GM12878 (cell line): ENCODE data around the gene TOMM34. TPM values are rescaled to one million over a fixed set of nuclear protein-coding genes. Genes with fewer than 3 reads are reported as not detected.
A peak's percentile ranks its signal among the peaks of the same experiment; 100 is the strongest.

Experiments used
- ATAC-seq: fragments of 200-7000 bp; cut with Tn5 transposase; 3 replicates; pipeline ENCODE4 v1.9.1; 2020; ENCODE audit warnings: mild to moderate bottlenecking, moderate library complexity
- BruUV-seq: library from RNA; stranded (reverse); fragments of 400-500 nt; replicated peaks from 2 replicates; lab custom pipeline; 2021; lab: Mats Ljungman, UMichigan
- CTCF ChIA-PET: fragments of 300-600 bp; sonication (Branson Sonifier 250); formaldehyde crosslinking; extraction: SDS; loops from one replicate; lab custom pipeline; 2021; ENCODE audit warnings: inconsistent platforms; lab: Yijun Ruan, JAX
- POLR2A ChIA-PET: fragments of 350-600 bp; formaldehyde crosslinking; extraction: SDS; loops from one replicate; lab custom pipeline; 2021; ENCODE audit warnings: inconsistent platforms; lab: Charles Lee
- RAD21 ChIA-PET: fragments of 300-600 bp; sonication (Branson Sonifier 250); formaldehyde crosslinking; loops from one replicate; lab custom pipeline; 2023; ENCODE audit warnings: antibody characterized with exemption; ENCODE audit not compliant: unreplicated experiment; lab: Charles Lee
- SMC1A ChIA-PET: fragments of 300-600 bp; sonication (Branson Sonifier 250); formaldehyde crosslinking; loops from one replicate; lab custom pipeline; 2023; ENCODE audit not compliant: unreplicated experiment, uncharacterized antibody; lab: Charles Lee
- DNase-seq: peaks from one replicate; pipeline ENCODE4 v3.0.0-alpha.2; 2011; ENCODE audit warnings: low read depth, low spot score
- FAIRE-seq: peaks from 3 replicates; lab custom pipeline; 2011; peaks lifted over from hg19 to GRCh38; lab: Jason Lieb, UNC
- H2AFZ ChIP-seq: 2 replicates; pipeline ENCODE4 v1.6.0; 2011; ENCODE audit warnings: low read depth, low read length, control low read depth; ENCODE audit not compliant: control insufficient read depth
- H3K27ac ChIP-seq: 2 replicates; pipeline ENCODE4 v1.5.1; 2011; ENCODE audit warnings: control low read depth; ENCODE audit not compliant: control insufficient read depth, insufficient read depth
- H3K27me3 ChIP-seq, 2 experiments: replicated peaks in 1 of 2; 2 replicates each; pipeline versions ENCODE4 v1.6.0 to v1.6.1; 2011; ENCODE audit warnings: low read length in 1 of 2; ENCODE audit not compliant: control insufficient read depth in 2 of 2, insufficient read depth in 2 of 2
- H3K36me3 ChIP-seq, 2 experiments: 2 replicates each; pipeline ENCODE4 v1.5.1; 2011; ENCODE audit warnings: low read length in 1 of 2; ENCODE audit not compliant: control insufficient read depth in 2 of 2, insufficient read depth in 2 of 2
- H3K4me1 ChIP-seq: 2 replicates; pipeline ENCODE4 v1.6.1; 2011; ENCODE audit warnings: mild to moderate bottlenecking, low read length, moderate library complexity, mixed read lengths; ENCODE audit not compliant: control insufficient read depth, insufficient read depth
- H3K4me2 ChIP-seq: 2 replicates; pipeline ENCODE4 v1.6.0; 2011; ENCODE audit warnings: control low read depth; ENCODE audit not compliant: control insufficient read depth, insufficient read depth
- H3K4me3 ChIP-seq: fragments of 200-600 bp; sonication (generic); 2 replicates; pipeline ENCODE4 v1.5.1; 2016
- H3K79me2 ChIP-seq: 2 replicates; pipeline ENCODE4 v1.6.0; 2011; ENCODE audit warnings: low read length; ENCODE audit not compliant: control insufficient read depth, insufficient read depth
- H3K9ac ChIP-seq: 2 replicates; pipeline ENCODE4 v1.8.0; 2011; ENCODE audit warnings: low read length, control low read depth, mixed read lengths; ENCODE audit not compliant: control insufficient read depth, insufficient read depth
- H3K9me3 ChIP-seq: replicated peaks from 3 replicates; pipeline ENCODE4 v1.5.1; 2011; ENCODE audit warnings: mild to moderate bottlenecking, low read length; ENCODE audit not compliant: control insufficient read depth, insufficient read depth
- H4K20me1 ChIP-seq: 2 replicates; pipeline ENCODE4 v1.6.0; 2011; ENCODE audit not compliant: control insufficient read depth, insufficient read depth
- ASH2L ChIP-seq: fragments of 300-600, 200-600 bp; sonication (generic); IDR thresholded peaks from 2 replicates; pipeline ENCODE4 v1.6.1; 2017; ENCODE audit warnings: low read depth, mild to moderate bottlenecking, borderline replicate concordance
- BCL11A ChIP-seq: IDR thresholded peaks from 2 replicates; pipeline ENCODE4 v1.6.1; 2011; ENCODE audit warnings: low read depth, low read length
- CBFB ChIP-seq: IDR thresholded peaks from 2 replicates; pipeline ENCODE4 v1.6.1; 2016; ENCODE audit warnings: antibody characterized with exemption, low read depth
- EGR1 ChIP-seq, 2 experiments: IDR thresholded peaks; 1 replicate in 1 of 2; 2 replicates in 1 of 2; pipeline ENCODE4 v1.6.1; 2011 to 2012; ENCODE audit warnings: low read depth in 2 of 2, low read length in 2 of 2, borderline replicate concordance in 1 of 2, mild to moderate bottlenecking in 1 of 2, moderate library complexity in 1 of 2
- ESRRA ChIP-seq: IDR thresholded peaks from 2 replicates; pipeline ENCODE4 v1.6.1; 2012; ENCODE audit warnings: mild to moderate bottlenecking, low read length, improper control_type of control experiment
- GATAD2B ChIP-seq: fragments of 450-650 bp; conservative IDR thresholded peaks from 2 replicates; pipeline ENCODE4 v1.6.1; 2017; ENCODE audit warnings: low read depth, mild to moderate bottlenecking, moderate library complexity
- HDGF ChIP-seq: fragments of 450-650 bp; IDR thresholded peaks from 2 replicates; pipeline ENCODE4 v1.6.1; 2016; ENCODE audit warnings: antibody characterized with exemption
- MEF2B ChIP-seq: fragments of 450-650 bp; IDR thresholded peaks from 2 replicates; pipeline ENCODE4 v1.6.1; 2018; ENCODE audit warnings: mild to moderate bottlenecking, moderate library complexity; ENCODE audit not compliant: partially characterized antibody, poor library complexity, severe bottlenecking
- MTA2 ChIP-seq: fragments of 450-650 bp; IDR thresholded peaks from 2 replicates; pipeline ENCODE4 v1.6.1; 2016; ENCODE audit warnings: low read depth, mild to moderate bottlenecking, moderate library complexity
- RAD21 ChIP-seq: IDR thresholded peaks from 2 replicates; pipeline ENCODE4 v1.6.1; 2011; ENCODE audit warnings: mild to moderate bottlenecking, low read depth, low read length, moderate library complexity; ENCODE audit not compliant: insufficient read depth
- RB1 ChIP-seq: fragments of 450-650 bp; formaldehyde crosslinking; IDR thresholded peaks from 2 replicates; pipeline ENCODE4 v1.6.1; 2017; ENCODE audit warnings: mild to moderate bottlenecking, borderline replicate concordance
- RUNX3 ChIP-seq: IDR thresholded peaks from 2 replicates; pipeline ENCODE4 v1.6.1; 2012; ENCODE audit warnings: low read length, inconsistent platforms
- SMC3 ChIP-seq: IDR thresholded peaks from 2 replicates; pipeline ENCODE4 v1.6.1; 2011; ENCODE audit warnings: low read length, improper control_type of control experiment, borderline replicate concordance
- YY1 ChIP-seq: IDR thresholded peaks from 2 replicates; pipeline ENCODE4 v1.6.1; 2011; ENCODE audit warnings: low read depth, mild to moderate bottlenecking, low read length
- ZSCAN29 ChIP-seq: fragments of 450-650 bp; IDR thresholded peaks from 2 replicates; pipeline ENCODE4 v1.6.1; 2017; ENCODE audit warnings: mild to moderate bottlenecking, moderate library complexity
- ZZZ3 ChIP-seq: IDR thresholded peaks from 2 replicates; pipeline ENCODE4 v1.6.1; 2011; ENCODE audit warnings: low read depth; ENCODE audit not compliant: control insufficient read depth, insufficient read length
- whole genome bisulfite sequencing: methylation state at CpG from one replicate; pipeline ENCODE4 v1.1.6; 2016; ENCODE audit warnings: low lambda C conversion rate; ENCODE audit not compliant: insufficient replicate concordance, insufficient coverage; ENCODE audit errors: missing lambda C conversion rate; 5-methylcytosine and 5-hydroxymethylcytosine counted together
- in situ Hi-C: fragments of 300-500 bp; cut with MboI; formaldehyde crosslinking; loops from 9 replicates; pipeline ENCODE4 v1.14.3; 2018; ENCODE audit warnings: mixed read lengths
- intact Hi-C: fragments of 100-400 bp; cut with micrococcal nuclease; formaldehyde crosslinking; loops from one replicate; pipeline ENCODE4 v1.14.2; 2022; ENCODE audit not compliant: unreplicated experiment
- polyA plus RNA-seq, 11 experiments: library from polyadenylated mRNA; depleted of rRNA in 4 of 11; unstranded in 6 of 11; stranded (reverse) in 5 of 11; fragments of >200 nt; fragmentation: Nextera tagmentation in 4 of 11; fragmentation: Illumina TruSeq in 1 of 11; extraction: Ambion mirVana in 4 of 11; extraction: Trizol in 1 of 11; gene quantifications; 1 replicate in 1 of 11; 2 replicates in 10 of 11; pipeline versions ENCODE4 v1.2.1 to v1.2.3, GENCODE V29; 2011 to 2016; ENCODE audit warnings: inconsistent platforms in 2 of 11, missing spikeins in 2 of 11, low read depth in 1 of 11
- total RNA-seq, 4 experiments: library from RNA; depleted of rRNA in 3 of 4; stranded (reverse); fragments of >200 nt in 3 of 4; fragmentation: Illumina TruSeq in 1 of 4; extraction: Trizol in 1 of 4; gene quantifications; 2 replicates each; pipeline versions ENCODE4 v1.2.1 to v1.2.3, GENCODE V29; 2013 to 2021
- TF ChIP-seq, protein P1 (sequence below), 3 experiments: IDR thresholded peaks in 2 of 3; conservative IDR thresholded peaks in 1 of 3; 2 replicates each; pipeline ENCODE4 v1.5.1; 2011; ENCODE audit warnings: low read depth in 3 of 3, low read length in 3 of 3, mild to moderate bottlenecking in 3 of 3, control low read depth in 2 of 3, moderate library complexity in 2 of 3, inconsistent platforms in 1 of 3, mixed read lengths in 1 of 3; ENCODE audit not compliant: control insufficient read depth in 2 of 3, insufficient read depth in 1 of 3; ENCODE audit errors: extremely low read depth in 1 of 3

TOMM34 gene
- total and polyA plus RNA-seq, 10 of the 15 experiments (the other 5 are each of a cell fraction or from before 2014, with no cell fraction given): 14.0 to 73.8 (median 43.9) TPM

DNA sequence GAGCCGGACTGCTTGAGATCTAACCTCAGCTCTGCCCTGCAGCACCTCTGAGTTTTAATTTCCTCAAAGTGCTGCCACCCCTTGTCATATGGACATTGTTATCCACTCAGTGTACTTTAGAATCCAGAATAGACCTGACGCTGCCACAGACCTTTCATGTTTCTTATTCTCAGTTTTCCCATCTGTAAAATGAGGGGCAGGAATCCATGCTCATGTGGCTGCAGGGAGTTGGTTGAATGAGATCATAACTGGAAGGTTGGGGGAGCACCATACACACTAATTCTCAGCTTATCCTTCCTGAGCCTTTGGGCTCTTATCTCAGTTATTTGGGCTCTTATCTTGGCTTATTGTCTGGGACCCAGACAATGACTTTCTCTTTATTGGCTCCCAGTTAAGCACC is 48.0 kb downstream of the TOMM34 start (continued):
- TF ChIP-seq GATAD2B: no peak
- TF ChIP-seq ESRRA: no peak
- no peak for TF ChIP-seq MTA2
- TF ChIP-seq MEF2B: no peak
- no peak for TF ChIP-seq ZSCAN29
- TF ChIP-seq ZZZ3: no peak
- no peak for TF ChIP-seq ASH2L
- no peak for TF ChIP-seq BCL11A
- TF ChIP-seq, protein P1, sequence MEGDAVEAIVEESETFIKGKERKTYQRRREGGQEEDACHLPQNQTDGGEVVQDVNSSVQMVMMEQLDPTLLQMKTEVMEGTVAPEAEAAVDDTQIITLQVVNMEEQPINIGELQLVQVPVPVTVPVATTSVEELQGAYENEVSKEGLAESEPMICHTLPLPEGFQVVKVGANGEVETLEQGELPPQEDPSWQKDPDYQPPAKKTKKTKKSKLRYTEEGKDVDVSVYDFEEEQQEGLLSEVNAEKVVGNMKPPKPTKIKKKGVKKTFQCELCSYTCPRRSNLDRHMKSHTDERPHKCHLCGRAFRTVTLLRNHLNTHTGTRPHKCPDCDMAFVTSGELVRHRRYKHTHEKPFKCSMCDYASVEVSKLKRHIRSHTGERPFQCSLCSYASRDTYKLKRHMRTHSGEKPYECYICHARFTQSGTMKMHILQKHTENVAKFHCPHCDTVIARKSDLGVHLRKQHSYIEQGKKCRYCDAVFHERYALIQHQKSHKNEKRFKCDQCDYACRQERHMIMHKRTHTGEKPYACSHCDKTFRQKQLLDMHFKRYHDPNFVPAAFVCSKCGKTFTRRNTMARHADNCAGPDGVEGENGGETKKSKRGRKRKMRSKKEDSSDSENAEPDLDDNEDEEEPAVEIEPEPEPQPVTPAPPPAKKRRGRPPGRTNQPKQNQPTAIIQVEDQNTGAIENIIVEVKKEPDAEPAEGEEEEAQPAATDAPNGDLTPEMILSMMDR (IDR thresholded peaks at IDR 0.05 in 2 of 3, conservative IDR thresholded peaks at IDR 0.05 in 1 of 3; ENCODE audit: control insufficient read depth in 2 of 3, extremely low read depth in 1 of 3, insufficient read depth in 1 of 3, low read depth in 3 of 3, low read length in 3 of 3): no peak

GRCh38 chr20:44911264-44911921 is 48.8 kb downstream of the TOMM34 start:
- no TSS peak for BruUV-seq
- DNase-seq (no peak), FAIRE-seq (no peak), ATAC-seq (peak; percentile 59)
- no peak overlapping the region for H3K9ac ChIP-seq
- no peak overlapping the region for H3K27ac ChIP-seq
- no peaks in the 10 kb centered on the region for H3K9me3 ChIP-seq
- H3K4me2 ChIP-seq: peak overlapping the region; percentile 41; the same call in 1 of the 2 replicates
- intact Hi-C loops (loop anchor here (5.0 kb wide), 1 partner anchor 186 kb away; no protein-coding TSS in a partner anchor), in situ Hi-C loops (no loop called here)
- POLR2A ChIA-PET: interaction anchor here (0.8 kb wide), 1 partner anchor 26 kb away, joined by 3 read pairs; the partner anchor contains the start of gene YWHAB
- no peaks in the 10 kb centered on the region for H4K20me1 ChIP-seq
- RAD21 ChIA-PET: interaction anchor here (0.8 to 1.4 kb wide), 3 partner anchors 94 to 183 kb away, joined by 3 read pairs; no protein-coding TSS in a partner anchor
- SMC1A ChIA-PET: interaction anchor here (0.6 to 3.6 kb wide), 8 partner anchors 35 to 201 kb away, joined by 3 to 18 read pairs (median 4); partner anchors contain the start of gene TOMM34
- CTCF ChIA-PET: interaction anchor here (1.0 to 5.2 kb wide), 10 partner anchors 13 to 332 kb away, joined by 3 to 30 read pairs (median 4); no protein-coding TSS in a partner anchor
- peaks cover 5 to 12% of the 10 kb centered on the region in 2 experiments; a peak in 3 of 4 replicates for H3K36me3 ChIP-seq
- no peak overlapping the region for H3K4me3 ChIP-seq
- no peaks in the 10 kb centered on the region for H3K27me3 ChIP-seq
- no peaks in the 10 kb centered on the region for H3K79me2 ChIP-seq
- H2AFZ ChIP-seq: no peak overlapping the region; the same call in 1 of the 2 replicates
- peaks cover 3% of the 10 kb centered on the region for H3K4me1 ChIP-seq
- 77% methylated on average over 19 of the region's 21 CpGs for whole genome bisulfite sequencing
- TF ChIP-seq YY1 (peak; percentile 90), CBFB (no peak), RAD21 (peak; percentile 72), SMC3 (peak; percentile 36; the same call in 1 of the 2 replicates), RUNX3 (0 out of 2 replicates have a peak, but pooled peaks have one; percentile 37), HDGF (peak; percentile 35; the same call in 1 of the 2 replicates), EGR1 (IDR thresholded peaks at IDR 0.05; ENCODE audit: borderline replicate concordance in 1 of 2, low read depth in 2 of 2, low read length in 2 of 2) (peak in 1 of 2 experiments; percentile 52; a peak in 1 of 3 replicates), RB1 (no peak)
- TF ChIP-seq, protein P1 (IDR thresholded peaks at IDR 0.05 in 2 of 3, conservative IDR thresholded peaks at IDR 0.05 in 1 of 3; ENCODE audit: control insufficient read depth in 2 of 3, extremely low read depth in 1 of 3, insufficient read depth in 1 of 3, low read depth in 3 of 3, low read length in 3 of 3): peak; percentile 66 to 71 (median 69)
